GM12865 (cell line): ENCODE measurements around the gene PROSER1.

Experiments
- DNase-seq: peaks from one replicate; pipeline ENCODE4 v3.0.0; 2010; ENCODE audit warnings: low read depth
- H3K4me3 ChIP-seq: 2 replicates; pipeline ENCODE4 v1.5.1; 2011; ENCODE audit warnings: mild to moderate bottlenecking, low read depth, low read length, control low read depth
- CTCF ChIP-seq: IDR thresholded peaks from 2 replicates; pipeline ENCODE4 v1.5.1; 2011; ENCODE audit warnings: low read length, control low read depth, low read depth, inconsistent platforms; ENCODE audit not compliant: insufficient read depth; ENCODE audit errors: missing control alignments

Gene PROSER1

GRCh38 chr13:38981096-38981495 lies 56.8 kb downstream of the PROSER1 start:
- no peak overlapping the region for H3K4me3 ChIP-seq
- DNase-seq = no peak
- no peak for TF ChIP-seq CTCF

GRCh38 chr13:38980750-38981078 lies 57.2 kb downstream of the PROSER1 start:
- no peak for TF ChIP-seq CTCF
- H3K4me3 ChIP-seq = no peak overlapping the region
- no peak for DNase-seq

- no peak for DNase-seq
- no peak overlapping the region for H3K4me3 ChIP-seq
- no peak for TF ChIP-seq CTCF
These were observed 57.8 kb downstream of the PROSER1 start for GRCh38 chr13:38979891-38980749.

- no peak for TF ChIP-seq CTCF
- no peak for DNase-seq
- H3K4me3 ChIP-seq = no peak overlapping the region
These were observed 67.4 kb downstream of the PROSER1 start for GRCh38 chr13:38970380-38971051.

GRCh38 chr13:38969187-38969586 lies 68.7 kb downstream of the PROSER1 start:
- DNase-seq = no peak
- TF ChIP-seq CTCF = no peak
- no peak overlapping the region for H3K4me3 ChIP-seq

GRCh38 chr13:38967446-38967845 lies 70.4 kb downstream of the PROSER1 start:
- TF ChIP-seq CTCF = no peak
- no peak for DNase-seq
- no peak overlapping the region for H3K4me3 ChIP-seq
